NCI-H187 (cell line): ENCODE measurements around the gene DAP.
"Not testable (repeated sequence)": the region's sequence is repeated elsewhere in the genome, so short reads cannot be mapped to it uniquely, and the experiment has no call there.

Experiments
- DNase-seq, 2 experiments: peaks; one replicate each; lab custom pipeline; 2025; lab: John Stamatoyannopoulos, UW

Gene DAP

GRCh38 chr5:10631316-10631996 is 129.6 kb downstream of the DAP start:
- DNase-seq = no peak

- not testable (repeated sequence) for DNase-seq
Measured at GRCh38 chr5:10630744-10631143, 130.3 kb downstream of the DAP start.

GRCh38 chr5:10630126-10630525 is 130.9 kb downstream of the DAP start:
- no peak for DNase-seq

- no peak for DNase-seq
Measured at GRCh38 chr5:10629682-10630081, 131.4 kb downstream of the DAP start.
